Erythroblast (primary cell): ENCODE results near the gene RNF167.

Experiments
- GATA1 ChIP-seq: IDR thresholded peaks from 2 replicates; pipeline ENCODE4 v1.6.1; 2011; ENCODE audit warnings: low read depth, mild to moderate bottlenecking, control low read depth, low read length, moderate library complexity
- POLR2A ChIP-seq: IDR thresholded peaks from 2 replicates; pipeline ENCODE4 v1.6.1; 2011; ENCODE audit warnings: mild to moderate bottlenecking, low read length

DNA sequence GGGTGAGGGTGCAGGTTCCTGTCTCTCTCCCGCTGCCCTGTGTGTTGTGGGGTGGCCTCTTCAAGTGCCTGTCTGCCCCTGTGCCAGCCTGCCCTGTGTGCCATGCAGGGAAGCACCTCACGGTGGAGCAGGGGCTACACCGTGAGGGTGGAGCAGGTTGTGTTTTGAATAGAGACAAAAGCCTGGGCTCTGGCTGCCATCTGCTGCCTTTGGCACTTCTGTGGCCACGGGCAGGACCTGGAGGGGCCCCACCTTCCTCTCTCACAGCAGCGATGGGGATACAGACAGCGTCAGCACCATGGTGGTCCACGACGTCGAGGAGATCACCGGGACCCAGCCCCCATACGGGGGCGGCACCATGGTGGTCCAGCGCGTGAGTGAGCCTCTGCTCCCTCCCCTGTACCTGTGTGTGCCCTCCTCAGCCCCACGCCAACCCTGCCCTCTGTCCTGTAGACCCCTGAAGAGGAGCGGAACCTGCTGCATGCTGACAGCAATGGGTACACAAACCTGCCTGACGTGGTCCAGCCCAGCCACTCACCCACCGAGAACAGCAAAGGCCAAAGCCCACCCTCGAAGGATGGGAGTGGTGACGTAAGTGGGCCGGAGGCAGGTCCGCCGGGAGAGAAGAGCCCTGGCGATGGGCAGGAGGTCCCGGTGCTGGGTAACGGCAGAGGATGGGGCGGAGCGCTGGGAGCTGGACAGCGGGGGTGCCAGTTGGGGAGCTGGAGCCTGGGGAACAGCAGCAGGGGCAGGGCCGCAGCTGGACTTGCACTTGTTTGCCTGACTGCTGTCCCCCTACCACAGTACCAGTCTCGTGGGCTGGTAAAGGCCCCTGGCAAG is 46.1 kb upstream of the RNF167 start:
- TF ChIP-seq POLR2A (no peak), GATA1 (no peak)
